PC-3 (cell line): ENCODE data around the gene CCDC13. TPM values are rescaled to one million over a fixed set of nuclear protein-coding genes. Genes with fewer than 3 reads are reported as not detected.
"Not testable (repeated sequence)": the region's sequence is repeated elsewhere in the genome, so short reads cannot be mapped to it uniquely, and the experiment has no call there.

Source experiments
- ATAC-seq: fragments of 200-7000 bp; cut with Tn5 transposase; 2 replicates; pipeline ENCODE4 v1.9.1; 2020; ENCODE audit warnings: mild to moderate bottlenecking, moderate library complexity
- BruUV-seq: library from RNA; stranded (reverse); fragments of 400-500 nt; replicated peaks from 2 replicates; lab custom pipeline; 2021; lab: Mats Ljungman, UMichigan
- CTCF ChIA-PET: fragments of 300-600 bp; sonication (Branson Sonifier 250); formaldehyde crosslinking; loops from one replicate; lab custom pipeline; 2022; ENCODE audit warnings: antibody characterized with exemption; lab: Charles Lee
- POLR2A ChIA-PET: fragments of 300-600 bp; sonication (Branson Sonifier 250); formaldehyde crosslinking; loops from one replicate; lab custom pipeline; 2022; ENCODE audit warnings: antibody characterized with exemption; ENCODE audit not compliant: unreplicated experiment; lab: Charles Lee
- DNase-seq: peaks from one replicate; pipeline ENCODE4 v3.0.0-alpha.2; 2015
- H2AFZ ChIP-seq: fragments of 300-600 bp; sonication (generic); 2 replicates; pipeline ENCODE4 v1.6.0; 2016; ENCODE audit warnings: antibody characterized with exemption, low read length
- H3F3A ChIP-seq: fragments of 300-600 bp; sonication (generic); one replicate; pipeline ENCODE4 v1.6.0; 2017; ENCODE audit warnings: antibody characterized with exemption, low read length, control low read depth, mild to moderate bottlenecking; ENCODE audit not compliant: unreplicated experiment
- H3K27ac ChIP-seq: fragments of 300-600 bp; sonication (generic); 2 replicates; pipeline ENCODE4 v1.5.1; 2016; ENCODE audit warnings: mild to moderate bottlenecking, low read length
- H3K27me3 ChIP-seq: fragments of 300-600 bp; sonication (generic); 2 replicates; pipeline ENCODE4 v1.6.1; 2016; ENCODE audit warnings: low read length, mixed read lengths
- H3K36me3 ChIP-seq: fragments of 300-600 bp; sonication (generic); 2 replicates; pipeline ENCODE4 v1.6.1; 2016; ENCODE audit warnings: low read depth, mixed run types, low read length, mixed read lengths
- H3K4me1 ChIP-seq: fragments of 300-600 bp; sonication (generic); 2 replicates; pipeline ENCODE4 v1.5.1; 2016; ENCODE audit warnings: low read length; ENCODE audit not compliant: insufficient read depth
- H3K4me2 ChIP-seq: fragments of 300-600 bp; sonication (generic); 2 replicates; pipeline ENCODE4 v1.6.0; 2016; ENCODE audit warnings: low read length
- H3K4me3 ChIP-seq: fragments of 300-600 bp; sonication (generic); 2 replicates; pipeline ENCODE4 v1.5.1; 2016; ENCODE audit warnings: mild to moderate bottlenecking, low read length, mixed read lengths
- H3K79me2 ChIP-seq: fragments of 300-600 bp; sonication (generic); 2 replicates; pipeline ENCODE4 v1.6.1; 2017; ENCODE audit warnings: low read length, mixed read lengths
- H3K9ac ChIP-seq: fragments of 300-600 bp; sonication (generic); 2 replicates; pipeline ENCODE4 v1.6.0; 2016; ENCODE audit warnings: mild to moderate bottlenecking, low read length
- H3K9me2 ChIP-seq: fragments of 300-600 bp; sonication (generic); replicated peaks from 2 replicates; pipeline ENCODE4 v1.6.1; 2016; ENCODE audit warnings: mixed run types, low read length, mixed read lengths
- H3K9me3 ChIP-seq: fragments of 300-600 bp; sonication (generic); 2 replicates; pipeline ENCODE4 v1.6.1; 2016; ENCODE audit warnings: low read length, mixed read lengths
- H4K20me1 ChIP-seq: fragments of 300-600 bp; sonication (generic); 2 replicates; pipeline ENCODE4 v1.6.1; 2016; ENCODE audit warnings: low read length, mixed read lengths
- EZH2 ChIP-seq: fragments of 300-600 bp; sonication (generic); IDR thresholded peaks from one replicate; pipeline ENCODE4 v1.6.1; 2017; ENCODE audit warnings: antibody characterized with exemption, mild to moderate bottlenecking, low read length; ENCODE audit not compliant: unreplicated experiment
- EZH2phosphoT487 ChIP-seq: fragments of 300-600 bp; sonication (generic); IDR thresholded peaks from 2 replicates; pipeline ENCODE4 v1.6.1; 2018; ENCODE audit warnings: mild to moderate bottlenecking, antibody characterized with exemption, low read length, borderline replicate concordance
- intact Hi-C: fragments of 100-400 bp; cut with micrococcal nuclease; formaldehyde crosslinking; loops from 2 replicates; pipeline ENCODE4 v1.9.0; 2023
- total RNA-seq: library from RNA; depleted of rRNA; stranded (reverse); fragments of >200 nt; gene quantifications from 2 replicates; pipeline ENCODE4 v1.2.3, GENCODE V29; 2014
- TF ChIP-seq, protein P1 (sequence below): fragments of 300-600 bp; sonication (generic); conservative IDR thresholded peaks from 2 replicates; pipeline ENCODE4 v1.5.1; 2017; ENCODE audit warnings: antibody characterized with exemption, low read depth, mild to moderate bottlenecking, low read length

Gene CCDC13
- total RNA-seq, 1 experiment from 2014 or later: 0.47 TPM

DNA sequence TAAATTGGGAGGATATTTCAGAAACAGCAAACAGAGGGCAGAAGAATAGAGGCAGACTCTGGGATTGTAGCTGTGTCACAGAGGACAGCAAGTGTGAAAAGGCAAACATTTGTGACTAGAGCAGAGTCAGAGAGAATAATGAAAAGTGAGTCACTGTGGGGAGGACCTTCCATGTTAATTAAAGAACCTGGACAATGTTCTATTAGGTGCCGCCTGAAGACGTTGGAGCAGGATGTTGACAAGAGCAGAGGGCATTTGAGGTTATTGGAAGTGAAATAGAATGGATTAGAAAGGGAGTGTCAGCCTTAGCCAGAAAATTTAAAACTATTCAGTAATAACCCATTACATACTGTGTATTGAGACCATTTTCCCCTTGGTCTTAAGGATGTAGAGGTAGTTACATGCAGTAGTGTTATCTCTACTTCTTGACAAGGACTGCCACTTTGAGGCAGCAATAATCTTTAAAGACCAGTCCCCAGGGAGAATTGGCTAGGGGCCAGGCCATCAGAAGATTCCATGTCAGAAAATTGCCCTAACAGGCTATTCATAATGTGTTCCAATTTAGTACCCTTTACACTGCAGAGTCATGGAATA, 42.0 kb upstream of the CCDC13 start:
- H3K4me3 ChIP-seq: no peak overlapping the region
- no peak overlapping the region for H2AFZ ChIP-seq
- ATAC-seq: peak; percentile 23
- H4K20me1 ChIP-seq: no peaks in the 10 kb centered on the region
- no peaks in the 10 kb centered on the region for H3K9me3 ChIP-seq
- no peaks in the 10 kb centered on the region for H3K27me3 ChIP-seq
- no peaks in the 10 kb centered on the region for H3F3A ChIP-seq
- CTCF ChIA-PET: no interaction called here
- H3K27ac ChIP-seq: peak overlapping the region; percentile 59
- no peaks in the 10 kb centered on the region for H3K9me2 ChIP-seq
- H3K4me1 ChIP-seq: peaks cover 42% of the 10 kb centered on the region
- TF ChIP-seq EZH2: no peak
- no peak for TF ChIP-seq EZH2phosphoT487
- TF ChIP-seq, protein P1, sequence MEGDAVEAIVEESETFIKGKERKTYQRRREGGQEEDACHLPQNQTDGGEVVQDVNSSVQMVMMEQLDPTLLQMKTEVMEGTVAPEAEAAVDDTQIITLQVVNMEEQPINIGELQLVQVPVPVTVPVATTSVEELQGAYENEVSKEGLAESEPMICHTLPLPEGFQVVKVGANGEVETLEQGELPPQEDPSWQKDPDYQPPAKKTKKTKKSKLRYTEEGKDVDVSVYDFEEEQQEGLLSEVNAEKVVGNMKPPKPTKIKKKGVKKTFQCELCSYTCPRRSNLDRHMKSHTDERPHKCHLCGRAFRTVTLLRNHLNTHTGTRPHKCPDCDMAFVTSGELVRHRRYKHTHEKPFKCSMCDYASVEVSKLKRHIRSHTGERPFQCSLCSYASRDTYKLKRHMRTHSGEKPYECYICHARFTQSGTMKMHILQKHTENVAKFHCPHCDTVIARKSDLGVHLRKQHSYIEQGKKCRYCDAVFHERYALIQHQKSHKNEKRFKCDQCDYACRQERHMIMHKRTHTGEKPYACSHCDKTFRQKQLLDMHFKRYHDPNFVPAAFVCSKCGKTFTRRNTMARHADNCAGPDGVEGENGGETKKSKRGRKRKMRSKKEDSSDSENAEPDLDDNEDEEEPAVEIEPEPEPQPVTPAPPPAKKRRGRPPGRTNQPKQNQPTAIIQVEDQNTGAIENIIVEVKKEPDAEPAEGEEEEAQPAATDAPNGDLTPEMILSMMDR: no peak
- POLR2A ChIA-PET: interaction anchor here (1.0 to 1.5 kb wide), 2 partner anchors 12 to 14 kb away, joined by 9 to 11 read pairs; no protein-coding TSS in a partner anchor
- intact Hi-C loops: loop anchor here (1.0 kb wide), 1 partner anchor 11 kb away; the partner anchor contains the start of gene HIGD1A
- H3K9ac ChIP-seq: no peak overlapping the region
- peak overlapping the region; percentile 40 for H3K4me2 ChIP-seq
- DNase-seq: no peak
- H3K36me3 ChIP-seq: no peaks in the 10 kb centered on the region
- BruUV-seq: no TSS peak
- no peaks in the 10 kb centered on the region for H3K79me2 ChIP-seq

DNA sequence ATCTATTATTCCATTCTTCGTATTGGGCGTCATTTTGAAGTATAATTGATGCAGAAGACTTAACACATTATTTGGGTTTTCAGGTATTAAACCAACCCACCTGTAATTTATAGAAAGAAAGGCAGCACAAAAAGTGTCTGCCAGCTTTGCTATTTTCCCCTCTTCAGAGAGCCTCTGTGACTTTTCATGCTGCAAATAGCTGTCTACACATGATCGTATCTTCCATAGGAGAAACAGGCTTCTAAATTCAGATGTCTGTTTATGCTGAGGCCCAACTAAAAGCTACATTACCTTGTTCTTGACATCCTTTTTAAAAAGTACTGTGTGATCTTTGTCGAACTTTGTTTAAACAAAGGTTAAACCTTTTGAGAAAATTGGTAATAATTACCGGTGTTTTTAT, 41.2 kb upstream of the CCDC13 start:
- intact Hi-C loops: no loop called here
- ChIA-PET CTCF (no interaction called here), POLR2A (no interaction called here)

DNA sequence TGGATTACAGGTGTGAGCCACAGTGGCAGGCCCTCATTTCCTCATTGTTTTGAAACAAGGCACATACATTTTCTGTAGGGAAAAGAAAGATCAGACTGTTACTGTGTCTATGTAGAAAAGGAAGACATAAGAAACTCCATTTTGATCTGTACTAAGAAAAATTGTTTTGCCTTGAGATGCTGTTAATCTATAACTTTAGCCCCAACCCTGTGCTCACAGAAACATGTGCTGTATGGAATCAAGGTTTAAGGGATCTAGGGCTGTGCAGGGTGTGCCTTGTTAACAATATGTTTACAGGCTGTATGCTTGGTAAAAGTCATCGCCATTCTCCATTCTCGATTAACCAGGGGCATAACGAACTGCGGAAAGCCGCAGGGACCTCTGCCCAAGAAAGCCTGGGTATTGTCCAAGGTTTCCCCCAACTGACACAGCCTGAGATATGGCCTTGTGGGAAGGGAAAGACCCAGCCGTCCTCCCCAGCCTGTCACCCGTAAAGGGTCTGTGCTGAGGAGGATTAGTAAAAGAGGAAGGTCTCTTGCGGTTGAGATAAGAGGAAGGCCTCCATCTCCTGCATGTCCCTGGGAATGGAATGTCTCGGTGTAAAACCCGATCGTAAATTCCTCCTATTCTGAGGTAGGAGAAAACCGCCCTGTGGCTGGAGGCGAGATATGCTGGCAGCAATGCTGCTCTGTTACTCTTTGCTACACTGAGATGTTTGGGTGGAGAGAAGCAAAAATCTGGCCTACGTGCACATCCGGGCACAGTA, 38.2 kb upstream of the CCDC13 start:
- peaks cover 27% of the 10 kb centered on the region for H3K4me1 ChIP-seq
- DNase-seq, BruUV-seq, H3K9me2 ChIP-seq, H3K9ac ChIP-seq, H3K4me3 ChIP-seq, CTCF ChIA-PET, ATAC-seq, H3K36me3 ChIP-seq, H3K27ac ChIP-seq, H2AFZ ChIP-seq, H3K27me3 ChIP-seq, POLR2A ChIA-PET, H3F3A ChIP-seq, intact Hi-C loops, H3K4me2 ChIP-seq, H4K20me1 ChIP-seq, H3K79me2 ChIP-seq, H3K9me3 ChIP-seq: not testable (repeated sequence)

More for the DNA sequence above, 41.2 kb upstream of the CCDC13 start:
- H2AFZ ChIP-seq: no peak overlapping the region
- no peaks in the 10 kb centered on the region for H3F3A ChIP-seq
- H3K9me2 ChIP-seq: no peaks in the 10 kb centered on the region
- DNase-seq (no peak), ATAC-seq (no peak)
- H3K4me1 ChIP-seq: peaks cover 36% of the 10 kb centered on the region
- no peak overlapping the region for H3K9ac ChIP-seq
- no peak overlapping the region for H3K4me3 ChIP-seq
- peak overlapping the region; percentile 59; the same call in 1 of the 2 replicates for H3K27ac ChIP-seq
- H3K9me3 ChIP-seq: no peaks in the 10 kb centered on the region
- no peaks in the 10 kb centered on the region for H3K79me2 ChIP-seq
- TF ChIP-seq, protein P1: no peak
- TF ChIP-seq EZH2phosphoT487: no peak
- no peak for TF ChIP-seq EZH2
- no peaks in the 10 kb centered on the region for H3K36me3 ChIP-seq
- H4K20me1 ChIP-seq: no peaks in the 10 kb centered on the region
- BruUV-seq: no TSS peak
- no peaks in the 10 kb centered on the region for H3K27me3 ChIP-seq
- H3K4me2 ChIP-seq: no peak overlapping the region

DNA sequence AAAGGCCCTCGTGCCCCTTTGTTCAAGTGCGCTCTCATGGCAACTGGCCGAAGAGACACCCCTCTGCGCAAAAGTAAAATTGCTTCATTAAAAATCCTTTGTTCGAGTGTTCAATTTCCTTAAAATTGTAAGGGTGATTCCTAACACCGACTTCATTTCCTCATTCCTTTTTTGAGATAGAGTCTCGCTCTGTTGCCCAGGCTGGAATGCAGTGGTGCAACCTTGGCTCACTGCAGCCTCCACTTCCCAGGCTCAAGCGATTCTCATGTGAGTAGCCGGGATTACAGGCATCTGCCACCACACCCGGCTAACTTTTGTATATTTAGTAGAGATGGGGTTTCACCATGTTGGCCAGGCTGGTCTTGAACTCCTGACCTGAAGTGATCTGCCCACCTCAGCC, 37.7 kb upstream of the CCDC13 start:
- H3K79me2 ChIP-seq, H4K20me1 ChIP-seq, ATAC-seq, H3K36me3 ChIP-seq, DNase-seq, CTCF ChIA-PET, BruUV-seq, H3F3A ChIP-seq, POLR2A ChIA-PET, H3K4me3 ChIP-seq, H3K9me2 ChIP-seq, intact Hi-C loops, H3K27me3 ChIP-seq, H3K9me3 ChIP-seq, H3K9ac ChIP-seq, H2AFZ ChIP-seq, H3K27ac ChIP-seq, H3K4me2 ChIP-seq: not testable (repeated sequence)
- H3K4me1 ChIP-seq: peaks cover 21% of the 10 kb centered on the region
